NCI-H1417 (cell line): ENCODE data around the gene NTMT1.
A peak's percentile ranks its signal among the peaks of the same experiment; 100 is the strongest.
"Not testable (repeated sequence)": the region's sequence is repeated elsewhere in the genome, so short reads cannot be mapped to it uniquely, and the experiment has no call there.

Experiments used
- DNase-seq, 3 experiments: peaks; one replicate each; lab custom pipeline; 2025; lab: John Stamatoyannopoulos, UW

NTMT1 gene

GRCh38 chr9:129615407-129616285 lies 10.3 kb upstream of the NTMT1 start:
- DNase-seq = no peak

GRCh38 chr9:129617167-129617566 lies 8.8 kb upstream of the NTMT1 start:
- peak in 2 of 3 experiments; percentile 17 to 52 for DNase-seq

DNA sequence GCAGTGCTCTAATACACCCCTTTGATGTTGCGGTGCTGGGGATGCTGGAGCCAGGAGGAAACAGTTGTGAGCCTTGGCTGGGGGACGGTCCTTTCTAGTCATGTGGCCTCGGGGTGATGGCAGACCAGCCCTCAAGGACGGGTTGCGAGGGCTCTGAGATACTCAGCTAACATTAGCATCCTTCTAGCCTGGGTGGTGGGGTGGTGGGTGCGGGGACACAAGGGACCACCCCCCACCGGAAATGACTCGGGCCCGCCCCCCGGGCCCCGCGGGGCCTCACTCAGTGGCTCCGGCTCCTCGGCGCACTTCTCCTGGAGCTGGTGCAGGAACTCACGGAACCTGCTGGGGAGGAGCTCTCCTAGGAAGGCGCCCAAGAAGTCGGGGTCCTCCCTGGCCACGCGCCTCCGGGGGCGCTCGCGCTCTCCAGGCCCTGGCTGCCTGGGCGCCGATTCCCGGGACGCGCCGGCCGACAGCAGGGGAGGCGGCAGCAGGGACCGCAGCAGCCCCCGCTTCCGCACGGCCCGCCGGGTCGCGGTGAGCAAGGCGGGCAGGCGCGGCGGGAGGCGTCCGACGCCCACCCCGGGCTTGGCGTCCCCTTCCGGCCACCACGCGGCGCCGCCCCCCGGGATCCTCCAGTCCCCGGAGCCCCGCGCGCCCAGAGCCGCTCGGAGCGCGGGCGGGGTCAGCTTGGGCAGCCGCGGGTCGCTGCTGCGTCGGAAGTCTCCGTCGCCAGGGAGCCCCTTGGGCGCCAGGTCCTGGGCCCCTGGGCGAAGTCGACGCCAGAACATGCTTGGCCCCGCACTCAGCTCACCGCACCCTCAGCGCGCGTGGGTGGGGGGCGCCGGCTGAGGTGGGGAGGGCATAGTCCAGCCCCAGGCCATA lies 5.9 kb upstream of the NTMT1 start:
- peak in 2 of 3 experiments; percentile 64 to 71 for DNase-seq

- DNase-seq = peak; percentile 15 to 83 (median 65)
Observed at GRCh38 chr9:129620669-129621295, 5.2 kb upstream of the NTMT1 start, which contains the start of gene C9orf50. C9orf50 (minus strand) TSS chr9:129621101; CDS start chr9:129620574, 527 bp downstream.

- DNase-seq = no peak
Observed at GRCh38 chr9:129623331-129623730, 2.6 kb upstream of the NTMT1 start.

DNA sequence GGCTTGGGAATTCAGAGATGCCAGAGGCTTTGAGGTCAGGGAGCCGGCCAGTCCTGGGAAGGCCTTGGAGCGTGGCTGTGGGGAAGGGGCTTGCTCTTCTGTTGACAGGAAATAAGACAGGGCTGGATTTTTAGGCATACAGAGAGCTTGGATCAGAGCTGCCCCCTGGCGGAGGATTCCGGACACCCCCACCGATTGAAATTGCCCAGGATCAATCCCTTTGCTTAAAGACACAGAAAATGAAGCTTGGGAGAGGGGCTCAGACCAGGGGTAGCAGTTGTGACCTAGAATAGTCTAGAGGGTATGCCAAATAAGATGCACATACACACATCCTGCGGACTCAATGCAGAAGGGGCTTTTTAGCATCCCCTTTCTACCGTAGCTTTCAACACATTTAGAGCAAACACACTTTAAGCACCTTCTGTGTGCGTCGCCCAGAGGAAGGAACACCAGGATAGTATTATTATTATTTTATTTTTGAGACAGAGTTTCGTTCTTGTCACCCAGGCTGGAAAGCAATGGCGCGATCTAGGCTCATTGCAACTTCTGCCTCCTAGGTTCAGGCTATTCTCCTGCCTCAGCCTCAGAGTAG lies 1.7 kb upstream of the NTMT1 start:
- DNase-seq = peak; percentile 8 to 74 (median 49)

DNA sequence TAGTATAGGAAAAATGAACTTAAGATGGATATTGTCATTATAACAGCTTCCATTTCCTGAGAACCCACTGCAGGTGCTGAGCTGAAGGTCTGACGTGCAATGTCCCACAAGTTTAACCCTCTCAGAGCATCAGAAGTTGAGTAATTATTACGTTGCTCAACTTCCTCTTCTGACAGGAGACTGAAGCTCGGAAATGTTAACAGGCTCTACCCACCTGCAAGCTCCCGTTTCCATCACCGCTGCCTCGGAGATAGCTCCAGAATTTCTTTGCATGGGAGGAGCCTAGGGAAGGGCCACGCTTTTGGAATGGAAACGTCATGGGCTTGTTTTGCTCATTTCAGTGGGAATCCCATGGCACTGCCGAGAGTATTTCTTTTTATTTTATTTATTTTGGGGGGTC lies 1.0 kb upstream of the NTMT1 start:
- DNase-seq = peak in 1 of 3 experiments; percentile 48

GRCh38 chr9:129626625-129627284 lies 792 bp downstream of the NTMT1 start:
- DNase-seq = no peak

GRCh38 chr9:129627556-129628440 lies 1.8 kb downstream of the NTMT1 start:
- DNase-seq = no peak

GRCh38 chr9:129628709-129629108 lies 2.7 kb downstream of the NTMT1 start:
- DNase-seq = no peak

DNA sequence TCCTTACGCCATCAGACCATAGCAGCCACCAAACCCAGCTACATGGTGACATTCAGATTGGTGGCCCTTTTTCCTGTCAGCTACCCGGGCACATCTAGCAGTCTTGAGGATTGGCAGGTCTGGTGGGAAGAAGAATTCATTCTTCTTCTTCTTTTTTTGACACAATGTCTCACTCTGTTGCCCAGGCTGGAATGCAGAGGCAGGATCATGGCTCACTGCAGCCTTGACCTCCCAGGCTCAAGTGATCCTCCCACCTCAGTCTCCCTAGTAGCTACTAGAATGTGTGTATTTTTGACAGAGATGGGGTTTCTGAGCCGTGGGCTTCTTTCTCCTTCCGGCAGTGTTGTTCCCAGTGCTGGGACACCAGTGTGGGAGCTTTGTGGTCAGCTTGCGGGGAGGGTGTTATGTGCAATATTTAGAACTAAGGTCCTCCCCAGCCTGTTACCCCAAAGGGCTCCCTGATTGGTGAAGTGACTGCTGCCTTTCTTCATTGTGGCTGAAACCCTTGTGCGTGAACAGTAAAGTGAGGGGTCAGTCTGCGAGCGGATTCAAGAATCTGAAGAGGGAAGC lies 3.4 kb downstream of the NTMT1 start:
- DNase-seq = no peak

GRCh38 chr9:129630967-129631673 lies 5.2 kb downstream of the NTMT1 start:
- DNase-seq = no peak

DNA sequence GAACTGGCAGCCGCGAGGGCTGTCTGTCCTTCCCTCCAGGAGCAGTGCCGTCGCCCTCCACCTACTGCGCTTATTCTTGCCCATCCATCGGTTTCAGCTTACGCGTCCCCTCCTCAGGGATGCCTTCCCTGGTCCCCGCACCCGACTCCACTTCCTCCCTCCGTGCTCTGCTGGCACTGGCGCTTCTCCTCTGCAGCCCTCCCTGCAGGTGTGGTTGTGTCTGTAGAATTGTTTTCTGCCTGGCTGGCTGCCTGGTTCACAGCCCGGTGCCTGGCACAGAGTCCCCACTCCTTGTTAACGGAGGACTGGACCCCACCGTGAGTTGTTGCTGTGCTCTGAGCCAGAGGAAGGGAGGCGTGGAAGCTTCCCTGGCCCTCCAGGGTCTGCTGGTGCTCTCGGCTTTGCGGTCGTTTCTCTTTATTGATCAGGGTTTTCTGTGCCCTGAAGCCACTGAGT lies 5.7 kb downstream of the NTMT1 start:
- no peak for DNase-seq

DNA sequence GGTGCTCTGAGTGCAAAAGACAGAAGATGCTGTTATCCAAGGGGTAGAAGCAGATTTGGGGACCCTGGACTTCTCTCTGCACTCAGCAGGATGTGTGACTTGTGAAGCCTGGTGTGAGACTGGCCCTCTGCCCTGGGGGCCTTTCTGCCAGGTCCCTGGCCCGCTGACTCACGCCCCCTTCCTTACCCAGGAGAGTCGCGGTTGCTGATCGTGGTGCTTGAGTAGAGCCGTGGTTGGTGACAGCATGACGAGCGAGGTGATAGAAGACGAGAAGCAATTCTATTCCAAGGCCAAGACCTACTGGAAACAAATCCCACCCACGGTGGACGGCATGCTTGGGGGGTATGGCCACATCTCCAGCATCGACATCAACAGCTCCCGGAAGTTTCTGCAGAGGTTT lies 6.5 kb downstream of the NTMT1 start:
- DNase-seq = no peak

DNA sequence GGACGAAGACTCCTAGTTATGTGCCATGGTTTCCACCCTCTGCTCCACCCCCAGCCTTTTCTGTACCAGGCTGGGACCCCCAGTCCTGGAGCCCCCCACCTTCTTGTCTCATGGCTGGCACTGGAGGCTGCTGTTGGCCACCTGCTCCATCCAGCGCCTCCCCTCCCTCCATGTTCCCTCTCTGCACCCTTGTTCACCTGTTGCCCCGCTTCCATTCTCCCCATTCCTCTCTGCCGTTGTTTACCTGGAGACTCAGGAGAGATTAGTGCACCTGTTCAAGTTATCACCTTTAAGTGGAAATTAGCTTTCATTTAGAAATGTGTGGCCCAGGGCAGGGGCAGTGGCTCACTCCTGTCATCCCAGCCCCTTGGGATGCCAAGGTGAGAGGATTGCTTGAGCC lies 7.2 kb downstream of the NTMT1 start:
- no peak for DNase-seq

- DNase-seq = no peak
Observed at GRCh38 chr9:129633848-129634247, 7.9 kb downstream of the NTMT1 start.

- no peak for DNase-seq
Observed at GRCh38 chr9:129635099-129636065, 9.4 kb downstream of the NTMT1 start.

GRCh38 chr9:129636343-129636742 lies 10.4 kb downstream of the NTMT1 start:
- DNase-seq = not testable (repeated sequence)
